GM12878 (cell line): ENCODE measurements around the gene ANKDD1B. TPM values are rescaled to one million over a fixed set of nuclear protein-coding genes. Genes with fewer than 3 reads are reported as not detected.

Experiments used
- ATAC-seq: fragments of 200-7000 bp; cut with Tn5 transposase; 3 replicates; pipeline ENCODE4 v1.9.1; 2020; ENCODE audit warnings: mild to moderate bottlenecking, moderate library complexity
- BruUV-seq: library from RNA; stranded (reverse); fragments of 400-500 nt; replicated peaks from 2 replicates; lab custom pipeline; 2021; lab: Mats Ljungman, UMichigan
- CTCF ChIA-PET: fragments of 300-600 bp; sonication (Branson Sonifier 250); formaldehyde crosslinking; extraction: SDS; loops from one replicate; lab custom pipeline; 2021; ENCODE audit warnings: inconsistent platforms; lab: Yijun Ruan, JAX
- POLR2A ChIA-PET: fragments of 350-600 bp; formaldehyde crosslinking; extraction: SDS; loops from one replicate; lab custom pipeline; 2021; ENCODE audit warnings: inconsistent platforms; lab: Charles Lee
- RAD21 ChIA-PET: fragments of 300-600 bp; sonication (Branson Sonifier 250); formaldehyde crosslinking; loops from one replicate; lab custom pipeline; 2023; ENCODE audit warnings: antibody characterized with exemption; ENCODE audit not compliant: unreplicated experiment; lab: Charles Lee
- SMC1A ChIA-PET: fragments of 300-600 bp; sonication (Branson Sonifier 250); formaldehyde crosslinking; loops from one replicate; lab custom pipeline; 2023; ENCODE audit not compliant: unreplicated experiment, uncharacterized antibody; lab: Charles Lee
- DNase-seq: peaks from one replicate; pipeline ENCODE4 v3.0.0-alpha.2; 2011; ENCODE audit warnings: low read depth, low spot score
- FAIRE-seq: peaks from 3 replicates; lab custom pipeline; 2011; peaks lifted over from hg19 to GRCh38; lab: Jason Lieb, UNC
- H2AFZ ChIP-seq: 2 replicates; pipeline ENCODE4 v1.6.0; 2011; ENCODE audit warnings: low read depth, low read length, control low read depth; ENCODE audit not compliant: control insufficient read depth
- H3K27ac ChIP-seq: 2 replicates; pipeline ENCODE4 v1.5.1; 2011; ENCODE audit warnings: control low read depth; ENCODE audit not compliant: control insufficient read depth, insufficient read depth
- H3K27me3 ChIP-seq, 2 experiments: replicated peaks in 1 of 2; 2 replicates each; pipeline versions ENCODE4 v1.6.0 to v1.6.1; 2011; ENCODE audit warnings: low read length in 1 of 2; ENCODE audit not compliant: control insufficient read depth in 2 of 2, insufficient read depth in 2 of 2
- H3K36me3 ChIP-seq, 2 experiments: 2 replicates each; pipeline ENCODE4 v1.5.1; 2011; ENCODE audit warnings: low read length in 1 of 2; ENCODE audit not compliant: control insufficient read depth in 2 of 2, insufficient read depth in 2 of 2
- H3K4me1 ChIP-seq: 2 replicates; pipeline ENCODE4 v1.6.1; 2011; ENCODE audit warnings: mild to moderate bottlenecking, low read length, moderate library complexity, mixed read lengths; ENCODE audit not compliant: control insufficient read depth, insufficient read depth
- H3K4me2 ChIP-seq: 2 replicates; pipeline ENCODE4 v1.6.0; 2011; ENCODE audit warnings: control low read depth; ENCODE audit not compliant: control insufficient read depth, insufficient read depth
- H3K4me3 ChIP-seq: fragments of 200-600 bp; sonication (generic); 2 replicates; pipeline ENCODE4 v1.5.1; 2016
- H3K79me2 ChIP-seq: 2 replicates; pipeline ENCODE4 v1.6.0; 2011; ENCODE audit warnings: low read length; ENCODE audit not compliant: control insufficient read depth, insufficient read depth
- H3K9ac ChIP-seq: 2 replicates; pipeline ENCODE4 v1.8.0; 2011; ENCODE audit warnings: low read length, control low read depth, mixed read lengths; ENCODE audit not compliant: control insufficient read depth, insufficient read depth
- H3K9me3 ChIP-seq: replicated peaks from 3 replicates; pipeline ENCODE4 v1.5.1; 2011; ENCODE audit warnings: mild to moderate bottlenecking, low read length; ENCODE audit not compliant: control insufficient read depth, insufficient read depth
- H4K20me1 ChIP-seq: 2 replicates; pipeline ENCODE4 v1.6.0; 2011; ENCODE audit not compliant: control insufficient read depth, insufficient read depth
- ASH2L ChIP-seq: fragments of 300-600, 200-600 bp; sonication (generic); IDR thresholded peaks from 2 replicates; pipeline ENCODE4 v1.6.1; 2017; ENCODE audit warnings: low read depth, mild to moderate bottlenecking, borderline replicate concordance
- CHD1 ChIP-seq: IDR thresholded peaks from 2 replicates; pipeline ENCODE4 v1.6.1; 2012; ENCODE audit warnings: low read depth, low read length, improper control_type of control experiment
- DPF2 ChIP-seq: fragments of 450-650 bp; IDR thresholded peaks from 2 replicates; pipeline ENCODE4 v1.6.1; 2017; ENCODE audit warnings: mild to moderate bottlenecking
- ETV6 ChIP-seq, 2 experiments: fragments of 450-650 bp in 1 of 2; IDR thresholded peaks in 1 of 2; conservative IDR thresholded peaks in 1 of 2; 2 replicates each; pipeline ENCODE4 v1.6.1; 2014; ENCODE audit warnings: antibody characterized with exemption in 1 of 2, borderline replicate concordance in 1 of 2, low read depth in 1 of 2, mild to moderate bottlenecking in 1 of 2, moderate library complexity in 1 of 2
- EZH2 ChIP-seq: IDR thresholded peaks from 2 replicates; pipeline ENCODE4 v1.6.1; 2012; ENCODE audit warnings: low read depth, mild to moderate bottlenecking, control low read depth, inconsistent platforms, low read length, borderline replicate concordance; ENCODE audit not compliant: control insufficient read depth
- FOS ChIP-seq: IDR thresholded peaks from 3 replicates; pipeline ENCODE4 v1.6.1; 2011; ENCODE audit warnings: borderline replicate concordance; ENCODE audit not compliant: insufficient read length; ENCODE audit errors: extremely low read depth
- GABPA ChIP-seq: IDR thresholded peaks from 2 replicates; pipeline ENCODE4 v1.6.1; 2014; ENCODE audit warnings: antibody characterized with exemption, low read depth, mild to moderate bottlenecking, inconsistent platforms
- JUND ChIP-seq: IDR thresholded peaks from 2 replicates; pipeline ENCODE4 v1.6.1; 2012; ENCODE audit warnings: low read depth, mild to moderate bottlenecking, low read length, improper control_type of control experiment, moderate library complexity
- LARP7 ChIP-seq: fragments of 450-650 bp; IDR thresholded peaks from 2 replicates; pipeline ENCODE4 v1.6.1; 2017; ENCODE audit warnings: mild to moderate bottlenecking
- MAX ChIP-seq: IDR thresholded peaks from 2 replicates; pipeline ENCODE4 v1.6.1; 2012; ENCODE audit warnings: low read depth, low read length, improper control_type of control experiment
- NFYA ChIP-seq: IDR thresholded peaks from 2 replicates; pipeline ENCODE4 v1.6.1; 2011; ENCODE audit warnings: low read depth, mild to moderate bottlenecking, low read length, improper control_type of control experiment, borderline replicate concordance
- PML ChIP-seq: IDR thresholded peaks from 2 replicates; pipeline ENCODE4 v1.6.1; 2012; ENCODE audit warnings: low read length, inconsistent platforms
- RELA ChIP-seq: fragments of 450-650 bp; IDR thresholded peaks from 2 replicates; pipeline ENCODE4 v1.8.0; 2014; ENCODE audit warnings: borderline replicate concordance; ENCODE audit not compliant: partially characterized antibody
- SMAD1 ChIP-seq: fragments of 450-650 bp; IDR thresholded peaks from 2 replicates; pipeline ENCODE4 v1.6.1; 2018; ENCODE audit warnings: mild to moderate bottlenecking, low read depth; ENCODE audit not compliant: partially characterized antibody
- TARDBP ChIP-seq: IDR thresholded peaks from 2 replicates; pipeline ENCODE4 v1.6.1; 2016; ENCODE audit warnings: borderline replicate concordance
- WRNIP1 ChIP-seq: IDR thresholded peaks from 2 replicates; pipeline ENCODE4 v1.6.1; 2011; ENCODE audit warnings: low read depth, low read length, improper control_type of control experiment, borderline replicate concordance
- YBX1 ChIP-seq: fragments of 450-650 bp; IDR thresholded peaks from 2 replicates; pipeline ENCODE4 v1.6.1; 2016; ENCODE audit warnings: antibody characterized with exemption
- YY1 ChIP-seq: IDR thresholded peaks from 2 replicates; pipeline ENCODE4 v1.6.1; 2011; ENCODE audit warnings: low read depth, mild to moderate bottlenecking, low read length
- ZBED1 ChIP-seq: IDR thresholded peaks from 2 replicates; pipeline ENCODE4 v1.6.1; 2016; ENCODE audit warnings: borderline replicate concordance
- ZNF622 ChIP-seq: fragments of 450-650 bp; IDR thresholded peaks from 2 replicates; pipeline ENCODE4 v1.6.1; 2017; ENCODE audit warnings: mild to moderate bottlenecking, inconsistent platforms
- WGBS: methylation state at CpG from one replicate; pipeline ENCODE4 v1.1.6; 2016; ENCODE audit warnings: low lambda C conversion rate; ENCODE audit not compliant: insufficient replicate concordance, insufficient coverage; ENCODE audit errors: missing lambda C conversion rate; 5-methylcytosine and 5-hydroxymethylcytosine counted together
- in situ Hi-C: fragments of 300-500 bp; cut with MboI; formaldehyde crosslinking; loops from 9 replicates; pipeline ENCODE4 v1.14.3; 2018; ENCODE audit warnings: mixed read lengths
- intact Hi-C: fragments of 100-400 bp; cut with micrococcal nuclease; formaldehyde crosslinking; loops from one replicate; pipeline ENCODE4 v1.14.2; 2022; ENCODE audit not compliant: unreplicated experiment
- polyA plus RNA-seq, 11 experiments: library from polyadenylated mRNA; depleted of rRNA in 4 of 11; unstranded in 6 of 11; stranded (reverse) in 5 of 11; fragments of >200 nt; fragmentation: Nextera tagmentation in 4 of 11; fragmentation: Illumina TruSeq in 1 of 11; extraction: Ambion mirVana in 4 of 11; extraction: Trizol in 1 of 11; gene quantifications; 1 replicate in 1 of 11; 2 replicates in 10 of 11; pipeline versions ENCODE4 v1.2.1 to v1.2.3, GENCODE V29; 2011 to 2016; ENCODE audit warnings: inconsistent platforms in 2 of 11, missing spikeins in 2 of 11, low read depth in 1 of 11
- total RNA-seq, 4 experiments: library from RNA; depleted of rRNA in 3 of 4; stranded (reverse); fragments of >200 nt in 3 of 4; fragmentation: Illumina TruSeq in 1 of 4; extraction: Trizol in 1 of 4; gene quantifications; 2 replicates each; pipeline versions ENCODE4 v1.2.1 to v1.2.3, GENCODE V29; 2013 to 2021

The ANKDD1B gene
- total and polyA plus RNA-seq, 10 of the 15 experiments (the other 5 are each of a cell fraction or from before 2014, with no cell fraction given): 0.34 to 2.4 (median 0.80) TPM

- SMC1A ChIA-PET: interaction anchor here (0.6 to 1.6 kb wide), 4 partner anchors 13 to 1084 kb away, joined by 3 to 5 read pairs (median 3); no protein-coding TSS in a partner anchor
- in situ Hi-C loops (no loop called here), intact Hi-C loops (no loop called here)
- Histone ChIP-seq H3K9ac (no peak overlapping the region), H3K4me2 (no peak overlapping the region), H3K4me1 (no peaks in the 10 kb centered on the region), H3K27me3 (no peaks in the 10 kb centered on the region), H3K4me3 (no peak overlapping the region), H3K36me3 (peaks cover 0 to 6% of the 10 kb centered on the region in 2 experiments; a peak in 1 of 4 replicates), H3K79me2 (no peaks in the 10 kb centered on the region), H2AFZ (no peak overlapping the region), H3K27ac (no peak overlapping the region), H4K20me1 (no peaks in the 10 kb centered on the region), H3K9me3 (no peaks in the 10 kb centered on the region)
- TF ChIP-seq CHD1: no peak
- no peak for TF ChIP-seq WRNIP1
- TF ChIP-seq SMAD1: no peak
- TF ChIP-seq ZBED1: no peak
- no peak for TF ChIP-seq JUND
- ATAC-seq (no peak), FAIRE-seq (no peak), DNase-seq (no peak)
- POLR2A ChIA-PET: interaction anchor here (0.6 to 0.7 kb wide), 2 partner anchors 16 to 1887 kb away, joined by 3 read pairs; no protein-coding TSS in a partner anchor
- CTCF ChIA-PET: interaction anchor here (1.0 kb wide), 1 partner anchor 108 kb away, joined by 3 read pairs; no protein-coding TSS in a partner anchor
- RAD21 ChIA-PET: no interaction called here
- no TSS peak for BruUV-seq
These were observed 7.9 kb upstream of the ANKDD1B start for GRCh38 chr5:75603371-75603770.

- Histone ChIP-seq H3K4me3 (no peak overlapping the region), H3K4me1 (no peaks in the 10 kb centered on the region), H3K36me3 (peaks cover 0 to 6% of the 10 kb centered on the region in 2 experiments; a peak in 1 of 4 replicates), H3K9ac (no peak overlapping the region), H4K20me1 (no peaks in the 10 kb centered on the region), H3K27ac (no peak overlapping the region), H3K79me2 (no peaks in the 10 kb centered on the region), H2AFZ (no peak overlapping the region), H3K9me3 (no peaks in the 10 kb centered on the region), H3K4me2 (no peak overlapping the region), H3K27me3 (no peaks in the 10 kb centered on the region)
- no peak for DNase-seq
- RAD21 ChIA-PET: no interaction called here
- CTCF ChIA-PET: interaction anchor here (1.0 to 1.2 kb wide), 2 partner anchors 107 to 367 kb away, joined by 3 read pairs; partner anchors contain the start of gene ANKRD31
- no peak for FAIRE-seq
- WGBS: 100% methylated on average over 2 of the region's 2 CpGs
- TF ChIP-seq PML (no peak), MAX (no peak), FOS (no peak), ETV6 (conservative IDR thresholded peaks at IDR 0.05 in 1 of 2, IDR thresholded peaks at IDR 0.05 in 1 of 2; ENCODE audit: borderline replicate concordance in 1 of 2, low read depth in 1 of 2) (no peak), YY1 (no peak), RELA (no peak), ASH2L (no peak), LARP7 (no peak), YBX1 (no peak), TARDBP (no peak), EZH2 (no peak), ZNF622 (no peak), DPF2 (no peak), NFYA (no peak), GABPA (no peak)
- POLR2A ChIA-PET: interaction anchor here (0.6 to 0.7 kb wide), 2 partner anchors 16 to 1887 kb away, joined by 3 read pairs; no protein-coding TSS in a partner anchor
- in situ Hi-C loops: no loop called here
- no TSS peak for BruUV-seq
- intact Hi-C loops: no loop called here
- SMC1A ChIA-PET: interaction anchor here (0.6 to 1.6 kb wide), 3 partner anchors 65 to 1083 kb away, joined by 3 to 5 read pairs (median 3); no protein-coding TSS in a partner anchor
- ATAC-seq: no peak
These were observed 7.4 kb upstream of the ANKDD1B start for GRCh38 chr5:75603821-75604220.
